H1 (cell line): ENCODE measurements around the gene HECTD1.

ENCODE experiments used
- CHD1 ChIP-seq: IDR thresholded peaks from 2 replicates; pipeline ENCODE4 v1.6.1; 2012; ENCODE audit warnings: low read depth, low read length, improper control_type of control experiment
- EP300 ChIP-seq, 2 experiments: IDR thresholded peaks; 1 replicate in 1 of 2; 2 replicates in 1 of 2; pipeline ENCODE4 v1.6.1; 2011 to 2012; ENCODE audit warnings: low read depth in 2 of 2, low read length in 2 of 2, mild to moderate bottlenecking in 2 of 2, borderline replicate concordance in 1 of 2, inconsistent platforms in 1 of 2, moderate library complexity in 1 of 2
- GTF2F1 ChIP-seq: IDR thresholded peaks from 2 replicates; pipeline ENCODE4 v1.6.1; 2012; ENCODE audit warnings: low read depth, low read length, improper control_type of control experiment, borderline replicate concordance
- KDM1A ChIP-seq: fragments of 200-600, 300-600 bp; sonication (generic); IDR thresholded peaks from 2 replicates; pipeline ENCODE4 v1.7.1; 2016; ENCODE audit warnings: mild to moderate bottlenecking, low read length, borderline replicate concordance
- POLR2A ChIP-seq, 2 experiments: IDR thresholded peaks; 1 replicate in 1 of 2; 2 replicates in 1 of 2; pipeline ENCODE4 v1.6.1; 2011; ENCODE audit warnings: low read depth in 2 of 2, low read length in 2 of 2, mild to moderate bottlenecking in 2 of 2; ENCODE audit errors: control extremely low read depth in 1 of 2
- POLR2AphosphoS5 ChIP-seq: IDR thresholded peaks from 2 replicates; pipeline ENCODE4 v1.6.1; 2011; ENCODE audit warnings: low read depth, low read length
- RFX5 ChIP-seq: IDR thresholded peaks from 2 replicates; pipeline ENCODE4 v1.6.1; 2011; ENCODE audit warnings: low read depth, low read length, improper control_type of control experiment, borderline replicate concordance
- SP1 ChIP-seq: IDR thresholded peaks from 2 replicates; pipeline ENCODE4 v1.6.1; 2011; ENCODE audit warnings: low read depth, low read length
- TAF1 ChIP-seq: IDR thresholded peaks from 2 replicates; pipeline ENCODE4 v1.6.1; 2011; ENCODE audit warnings: mild to moderate bottlenecking, low read depth, low read length
- TCF12 ChIP-seq: IDR thresholded peaks from 2 replicates; pipeline ENCODE4 v1.6.1; 2011; ENCODE audit warnings: low read depth, mild to moderate bottlenecking, low read length
- TEAD4 ChIP-seq: IDR thresholded peaks from 2 replicates; pipeline ENCODE4 v1.6.1; 2012; ENCODE audit warnings: low read depth, low read length, inconsistent platforms, mixed read lengths
- YY1 ChIP-seq: IDR thresholded peaks from 2 replicates; pipeline ENCODE4 v1.6.1; 2011; ENCODE audit warnings: low read depth, mild to moderate bottlenecking, low read length
- ZNF274 ChIP-seq: IDR thresholded peaks from 2 replicates; pipeline ENCODE4 v1.7.0; 2012; ENCODE audit warnings: low read length, borderline replicate concordance; ENCODE audit errors: extremely low read depth
- TF ChIP-seq, protein P1 (sequence below), 3 experiments: IDR thresholded peaks; 1 replicate in 2 of 3; 2 replicates in 1 of 3; pipeline versions ENCODE4 v1.5.1 to v1.6.1; 2011; ENCODE audit warnings: low read length in 3 of 3, mild to moderate bottlenecking in 3 of 3, inconsistent platforms in 2 of 3, low read depth in 1 of 3, moderate library complexity in 1 of 3; ENCODE audit not compliant: insufficient read depth in 1 of 3; ENCODE audit errors: control extremely low read depth in 1 of 3

- TF ChIP-seq EP300 (IDR thresholded peaks at IDR 0.05; ENCODE audit: borderline replicate concordance in 1 of 2, low read depth in 2 of 2, low read length in 2 of 2) (no peak), CHD1 (no peak), SP1 (no peak), GTF2F1 (no peak), POLR2A (IDR thresholded peaks at IDR 0.05; ENCODE audit: control extremely low read depth in 1 of 2, low read depth in 2 of 2, low read length in 2 of 2) (no peak), RFX5 (no peak), POLR2AphosphoS5 (no peak), KDM1A (no peak), TCF12 (no peak), ZNF274 (no peak), TAF1 (no peak), TEAD4 (no peak), YY1 (no peak)
- TF ChIP-seq, protein P1, sequence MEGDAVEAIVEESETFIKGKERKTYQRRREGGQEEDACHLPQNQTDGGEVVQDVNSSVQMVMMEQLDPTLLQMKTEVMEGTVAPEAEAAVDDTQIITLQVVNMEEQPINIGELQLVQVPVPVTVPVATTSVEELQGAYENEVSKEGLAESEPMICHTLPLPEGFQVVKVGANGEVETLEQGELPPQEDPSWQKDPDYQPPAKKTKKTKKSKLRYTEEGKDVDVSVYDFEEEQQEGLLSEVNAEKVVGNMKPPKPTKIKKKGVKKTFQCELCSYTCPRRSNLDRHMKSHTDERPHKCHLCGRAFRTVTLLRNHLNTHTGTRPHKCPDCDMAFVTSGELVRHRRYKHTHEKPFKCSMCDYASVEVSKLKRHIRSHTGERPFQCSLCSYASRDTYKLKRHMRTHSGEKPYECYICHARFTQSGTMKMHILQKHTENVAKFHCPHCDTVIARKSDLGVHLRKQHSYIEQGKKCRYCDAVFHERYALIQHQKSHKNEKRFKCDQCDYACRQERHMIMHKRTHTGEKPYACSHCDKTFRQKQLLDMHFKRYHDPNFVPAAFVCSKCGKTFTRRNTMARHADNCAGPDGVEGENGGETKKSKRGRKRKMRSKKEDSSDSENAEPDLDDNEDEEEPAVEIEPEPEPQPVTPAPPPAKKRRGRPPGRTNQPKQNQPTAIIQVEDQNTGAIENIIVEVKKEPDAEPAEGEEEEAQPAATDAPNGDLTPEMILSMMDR (IDR thresholded peaks at IDR 0.05; ENCODE audit: control extremely low read depth in 1 of 3, insufficient read depth in 1 of 3, low read depth in 1 of 3, low read length in 3 of 3): no peak
These were observed 34.3 kb downstream of the HECTD1 start for GRCh38 chr14:31173120-31173837.
